GM19099 (cell line): ENCODE results near the gene SCGB1A1.

ENCODE experiments used
- POLR2A ChIP-seq: IDR thresholded peaks from 3 replicates; pipeline ENCODE4 v1.6.1; 2011; ENCODE audit warnings: low read depth; ENCODE audit not compliant: insufficient read length; ENCODE audit errors: extremely low read depth

Gene SCGB1A1

GRCh38 chr11:62433141-62433903 lies 14.5 kb downstream of the SCGB1A1 start:
- TF ChIP-seq POLR2A: no peak

- no peak for TF ChIP-seq POLR2A
These were observed 15.1 kb downstream of the SCGB1A1 start for GRCh38 chr11:62433904-62434276.

- TF ChIP-seq POLR2A: no peak
These were observed 17.2 kb downstream of the SCGB1A1 start for GRCh38 chr11:62435846-62436660.

- no peak for TF ChIP-seq POLR2A
These were observed 18.8 kb downstream of the SCGB1A1 start for GRCh38 chr11:62437616-62438015.

- TF ChIP-seq POLR2A: no peak
These were observed 19.8 kb downstream of the SCGB1A1 start for GRCh38 chr11:62438641-62439040.

GRCh38 chr11:62439785-62440602 lies 21.2 kb downstream of the SCGB1A1 start:
- TF ChIP-seq POLR2A: no peak

GRCh38 chr11:62443390-62444235 lies 24.8 kb downstream of the SCGB1A1 start:
- TF ChIP-seq POLR2A: no peak

GRCh38 chr11:62444236-62444833 lies 25.5 kb downstream of the SCGB1A1 start:
- no peak for TF ChIP-seq POLR2A

- TF ChIP-seq POLR2A: no peak
These were observed 26.0 kb downstream of the SCGB1A1 start for GRCh38 chr11:62444835-62445234.

GRCh38 chr11:62445314-62445740 lies 26.5 kb downstream of the SCGB1A1 start:
- no peak for TF ChIP-seq POLR2A

GRCh38 chr11:62446091-62446490 lies 27.3 kb downstream of the SCGB1A1 start:
- TF ChIP-seq POLR2A: no peak

GRCh38 chr11:62449451-62449851 lies 30.6 kb downstream of the SCGB1A1 start:
- TF ChIP-seq POLR2A: no peak

GRCh38 chr11:62450543-62451240 lies 31.9 kb downstream of the SCGB1A1 start:
- no peak for TF ChIP-seq POLR2A
